Stimulated activated CD4-positive, alpha-beta T cell treated with anti-CD3 and anti-CD28 coated beads, Interleukin-4, amount 100 ng/mL, for 48 hours (primary cell): ENCODE measurements around the gene PAMR1.
A peak's percentile ranks its signal among the peaks of the same experiment; 100 is the strongest.

ENCODE experiments used
- DNase-seq, 2 donors: peaks; one replicate each; pipeline ENCODE4 v3.0.0-alpha.2; 2020; ENCODE audit warnings: low read depth in 2 of 2

The PAMR1 gene

DNA sequence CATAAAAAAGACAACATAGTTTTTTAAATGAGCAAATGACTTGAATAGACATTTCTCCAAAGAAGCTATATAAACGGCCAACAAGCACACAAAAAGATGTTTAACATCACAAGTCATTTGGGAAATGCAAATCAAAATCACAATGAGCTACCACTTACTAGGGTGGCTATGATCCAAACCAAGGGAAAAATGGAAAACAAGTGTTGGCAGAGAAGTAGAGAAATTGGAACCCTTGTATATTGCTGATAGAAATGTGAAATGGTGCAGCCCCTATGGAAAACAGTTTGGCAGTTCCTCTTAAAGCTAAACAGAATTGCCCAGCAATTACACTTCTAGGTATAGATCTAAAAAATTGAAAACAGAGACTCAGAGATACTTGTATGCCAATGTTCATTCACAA, 29.0 kb downstream of the PAMR1 start:
- no peak for DNase-seq

GRCh38 chr11:35494957-35495490, 30.4 kb downstream of the PAMR1 start:
- no peak for DNase-seq

GRCh38 chr11:35491231-35491871, 34.1 kb downstream of the PAMR1 start:
- no peak for DNase-seq

GRCh38 chr11:35488117-35488516, 37.3 kb downstream of the PAMR1 start:
- no peak for DNase-seq

DNA sequence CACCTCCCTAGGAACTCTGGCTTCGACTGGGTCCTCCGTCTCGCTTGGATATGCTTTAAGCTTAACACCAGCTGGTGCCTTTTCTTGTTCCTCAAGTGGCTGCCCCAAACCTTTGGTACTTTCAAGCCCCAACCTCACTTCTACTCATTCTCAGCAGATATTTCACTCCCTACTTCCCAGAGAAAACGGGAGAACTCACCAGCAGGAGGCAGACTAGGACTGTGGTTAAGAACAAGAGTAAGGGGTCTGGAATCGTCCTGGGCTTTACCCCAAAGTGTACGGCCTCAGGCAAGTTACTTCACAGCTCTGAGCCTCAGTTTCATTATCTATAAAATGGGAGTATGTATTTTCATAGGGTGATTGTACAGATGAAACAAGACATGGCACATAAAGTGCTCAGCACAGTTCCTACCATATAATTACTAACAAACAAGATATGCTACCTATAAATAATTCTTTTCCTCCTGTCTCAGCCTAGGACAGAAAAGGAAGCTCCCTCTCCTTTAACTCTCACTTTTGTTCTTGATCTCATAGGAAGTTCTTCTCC, 37.8 kb downstream of the PAMR1 start:
- no peak for DNase-seq

- no peak for DNase-seq
Measured at GRCh38 chr11:35486934-35487333, 38.5 kb downstream of the PAMR1 start.

DNA sequence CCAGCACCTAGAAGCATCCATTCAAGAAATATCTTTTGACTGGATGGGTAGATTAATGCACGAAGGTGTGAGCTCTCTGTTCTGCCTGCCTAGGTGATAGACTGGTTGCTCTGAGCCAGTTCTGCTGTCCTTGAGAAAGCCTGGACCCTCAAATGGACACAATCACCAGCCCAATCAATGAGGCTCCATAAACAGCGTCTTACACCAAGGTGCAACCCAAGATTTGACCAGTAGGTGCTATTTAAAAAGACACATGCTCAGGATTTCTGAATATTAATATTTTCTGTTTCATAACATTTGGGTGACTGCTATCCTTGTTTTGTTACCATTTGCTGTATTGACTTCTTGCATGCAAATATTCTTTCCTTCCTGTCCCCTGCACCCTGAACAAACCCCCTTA, 39.0 kb downstream of the PAMR1 start:
- DNase-seq = no peak

- DNase-seq = peak; percentile 66 to 70
Measured at GRCh38 chr11:35485656-35486322, 39.6 kb downstream of the PAMR1 start.

GRCh38 chr11:35484435-35484834, 41.0 kb downstream of the PAMR1 start:
- no peak for DNase-seq

GRCh38 chr11:35483131-35483820, 42.1 kb downstream of the PAMR1 start:
- DNase-seq = no peak

GRCh38 chr11:35479731-35480130, 45.7 kb downstream of the PAMR1 start:
- no peak for DNase-seq

DNA sequence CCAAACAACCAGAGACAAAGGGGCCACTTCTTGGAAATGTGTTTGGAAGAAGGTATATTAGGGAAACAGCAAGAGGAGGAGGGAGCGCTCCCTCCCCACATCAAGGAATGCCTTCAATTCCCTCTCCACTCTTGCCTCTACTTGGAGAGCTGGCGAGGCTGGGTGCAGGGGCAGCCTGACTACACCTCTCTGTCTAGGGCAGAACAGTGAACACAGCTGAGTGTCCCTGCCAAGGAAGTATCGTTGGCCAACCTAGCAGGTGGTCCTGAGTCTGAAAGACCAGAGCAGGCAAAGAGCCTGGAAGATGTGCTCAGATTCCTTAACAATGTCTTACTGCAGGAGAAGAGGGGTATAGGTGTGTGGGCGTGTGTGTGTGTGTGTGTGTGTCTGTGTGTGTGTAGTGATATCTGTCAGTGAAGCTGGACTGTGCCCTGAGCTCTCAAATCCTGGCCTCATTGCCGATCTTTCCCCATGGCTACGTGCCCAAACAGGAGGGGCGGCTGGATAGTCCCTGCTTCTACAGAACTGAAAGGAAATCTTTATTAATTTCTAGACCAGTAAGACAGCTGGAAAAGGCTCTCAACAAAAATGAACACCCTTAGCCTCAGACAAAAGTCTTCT, 46.8 kb downstream of the PAMR1 start:
- no peak for DNase-seq

DNA sequence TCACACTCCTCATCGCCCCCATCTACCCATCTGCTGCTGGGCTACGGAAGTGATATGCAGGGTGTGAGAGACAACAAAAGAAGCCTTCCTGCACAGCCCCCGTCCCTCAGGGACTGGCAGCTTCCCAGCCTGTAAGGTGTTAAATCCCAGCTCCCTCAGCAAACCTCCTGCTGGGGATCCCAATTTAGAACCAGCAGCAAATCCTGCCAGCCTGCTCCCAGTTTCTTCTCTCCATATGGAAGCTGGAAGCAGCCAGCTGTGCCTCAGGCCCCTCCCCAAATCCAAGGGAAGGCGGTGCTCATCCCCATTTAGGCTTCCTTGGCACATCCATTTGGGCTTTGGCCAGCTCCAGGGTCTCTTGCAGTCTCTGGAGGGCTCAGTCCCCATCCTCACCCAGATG, 47.5 kb downstream of the PAMR1 start:
- DNase-seq = no peak

GRCh38 chr11:35474688-35475087, 50.7 kb downstream of the PAMR1 start:
- DNase-seq = no peak

DNA sequence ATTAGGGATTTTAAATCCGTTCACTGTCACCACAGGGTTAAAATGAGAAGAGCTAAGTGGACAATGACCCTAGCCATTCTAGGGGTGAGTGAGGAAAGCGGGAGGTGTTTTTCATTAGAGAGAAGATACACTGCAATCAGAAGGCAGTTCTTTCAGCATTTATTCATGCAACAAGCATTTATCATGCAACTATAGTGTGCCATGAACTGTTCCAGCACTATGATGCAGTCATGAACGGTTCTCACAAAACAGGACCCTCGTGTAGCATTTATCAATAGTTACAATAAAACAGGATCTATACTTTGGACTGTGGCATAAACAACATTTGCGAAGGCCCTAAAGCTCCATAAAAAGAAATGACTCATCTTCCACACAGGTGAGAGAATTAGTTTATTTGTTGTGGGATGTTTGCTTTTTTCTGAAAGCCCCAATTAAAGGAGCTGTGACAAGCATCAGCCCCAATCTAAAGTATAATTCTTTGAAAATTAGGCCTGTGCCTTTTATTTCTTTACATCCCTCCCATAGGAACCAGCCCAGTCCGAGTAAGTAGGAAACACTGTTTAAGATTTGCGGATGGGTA, 51.5 kb downstream of the PAMR1 start:
- DNase-seq = no peak

- no peak for DNase-seq
Measured at GRCh38 chr11:35470616-35471015, 54.8 kb downstream of the PAMR1 start.

- no peak for DNase-seq
Measured at GRCh38 chr11:35466058-35466457, 59.4 kb downstream of the PAMR1 start.

- no peak for DNase-seq
Measured at GRCh38 chr11:35464308-35464707, 61.1 kb downstream of the PAMR1 start.

- DNase-seq = no peak
Measured at GRCh38 chr11:35463331-35463751, 62.1 kb downstream of the PAMR1 start.

GRCh38 chr11:35461917-35462538, 63.4 kb downstream of the PAMR1 start:
- DNase-seq = no peak

DNA sequence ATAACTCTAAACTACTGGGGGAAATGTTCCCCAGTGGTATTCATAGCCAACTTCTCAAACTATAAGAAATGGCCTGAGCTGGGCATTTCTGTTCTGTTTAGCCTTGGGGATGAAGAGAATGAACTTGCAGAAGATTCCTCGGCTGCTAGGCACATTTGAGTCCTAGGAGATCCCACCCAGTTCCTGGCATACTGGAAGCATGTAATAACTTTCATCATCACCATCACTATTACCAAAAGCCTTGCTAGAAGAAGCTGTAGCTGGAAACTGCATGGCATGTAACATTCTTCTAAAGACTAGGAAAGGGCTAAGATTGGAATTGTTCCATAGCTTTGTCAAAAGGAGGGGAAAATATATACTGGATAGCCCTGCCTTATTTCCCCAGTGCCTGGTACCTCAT, 65.9 kb downstream of the PAMR1 start:
- DNase-seq = no peak
